Activated B cell treated with CpG ODN at 0.5 μM for 24 hours (primary cell): ENCODE results near the gene PHF21A. TPM values are rescaled to one million over a fixed set of nuclear protein-coding genes. Genes with fewer than 3 reads are reported as not detected.

Experiments
- ATAC-seq: fragments of 200-7000 bp; cut with Tn5 transposase; one replicate; pipeline ENCODE4 v1.10.0; 2021; ENCODE audit warnings: low read depth, mild to moderate bottlenecking, moderate library complexity
- CTCF ChIA-PET: fragments of 350-600 bp; sonication (Branson Sonifier 250); formaldehyde crosslinking; loops from one replicate; lab custom pipeline; 2021; ENCODE audit warnings: antibody characterized with exemption; lab: Charles Lee
- POLR2A ChIA-PET: fragments of 350-600 bp; sonication (Branson Sonifier 250); formaldehyde crosslinking; loops from one replicate; lab custom pipeline; 2021; ENCODE audit warnings: antibody characterized with exemption; lab: Charles Lee
- DNase-seq: peaks from one replicate; pipeline ENCODE4 v3.0.0; 2022
- H3K27ac Mint-ChIP-seq: one replicate; pipeline ENCODE4 v1.8.0; 2020; ENCODE audit warnings: mixed read lengths
- H3K27me3 Mint-ChIP-seq: one replicate; pipeline ENCODE4 v1.8.0; 2021; ENCODE audit warnings: mixed read lengths
- H3K36me3 Mint-ChIP-seq: one replicate; pipeline ENCODE4 v1.8.0; 2021; ENCODE audit warnings: low read depth, mixed read lengths
- H3K4me1 Mint-ChIP-seq: one replicate; pipeline ENCODE4 v1.8.0; 2021; ENCODE audit warnings: mixed read lengths
- H3K4me3 Mint-ChIP-seq: one replicate; pipeline ENCODE4 v1.8.0; 2020; ENCODE audit warnings: mild to moderate bottlenecking, mixed read lengths
- H3K9me3 Mint-ChIP-seq: one replicate; pipeline ENCODE4 v1.8.0; 2020; ENCODE audit warnings: mixed read lengths
- intact Hi-C: fragments of 100-400 bp; cut with micrococcal nuclease; formaldehyde crosslinking; loops from one replicate; pipeline ENCODE4 v1.15.1; 2024
- total RNA-seq: library from RNA; stranded (reverse); gene quantifications from 2 replicates; pipeline ENCODE4 v1.2.3, GENCODE V29; 2022
- TF ChIP-seq, protein P1 (sequence below): fragments of 200-600 bp; IDR thresholded peaks from one replicate; pipeline ENCODE4 v1.8.0; 2022; ENCODE audit warnings: antibody characterized with exemption, mild to moderate bottlenecking

Gene PHF21A
- total RNA-seq, 1 donor from 2014 or later: 71.0 TPM

DNA sequence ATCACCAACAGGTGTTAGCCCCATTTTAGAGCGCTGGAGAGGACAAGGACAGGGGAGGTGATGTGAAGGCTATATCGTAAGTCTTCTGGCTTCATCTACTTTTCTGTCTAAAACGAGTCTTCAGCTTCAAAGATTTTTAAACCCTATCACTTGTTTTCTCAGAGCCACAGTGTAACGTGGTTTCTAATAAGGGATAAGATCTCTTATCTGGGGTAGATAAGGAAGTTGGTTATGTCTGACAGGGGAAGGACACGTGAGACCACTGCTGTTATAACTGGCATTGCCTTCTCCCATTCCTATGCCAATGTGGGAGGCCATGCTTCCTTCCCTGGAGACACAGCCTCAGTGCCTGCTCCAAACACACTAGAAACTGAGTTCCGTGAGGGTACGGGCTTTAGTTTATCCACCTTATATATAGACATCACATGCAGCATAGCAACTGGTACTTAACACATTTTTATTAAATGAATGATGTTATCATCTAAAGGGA is 159.5 kb downstream of the PHF21A start:
- intact Hi-C loops: no loop called here
- no peaks in the 10 kb centered on the region for H3K9me3 Mint-ChIP-seq

DNA sequence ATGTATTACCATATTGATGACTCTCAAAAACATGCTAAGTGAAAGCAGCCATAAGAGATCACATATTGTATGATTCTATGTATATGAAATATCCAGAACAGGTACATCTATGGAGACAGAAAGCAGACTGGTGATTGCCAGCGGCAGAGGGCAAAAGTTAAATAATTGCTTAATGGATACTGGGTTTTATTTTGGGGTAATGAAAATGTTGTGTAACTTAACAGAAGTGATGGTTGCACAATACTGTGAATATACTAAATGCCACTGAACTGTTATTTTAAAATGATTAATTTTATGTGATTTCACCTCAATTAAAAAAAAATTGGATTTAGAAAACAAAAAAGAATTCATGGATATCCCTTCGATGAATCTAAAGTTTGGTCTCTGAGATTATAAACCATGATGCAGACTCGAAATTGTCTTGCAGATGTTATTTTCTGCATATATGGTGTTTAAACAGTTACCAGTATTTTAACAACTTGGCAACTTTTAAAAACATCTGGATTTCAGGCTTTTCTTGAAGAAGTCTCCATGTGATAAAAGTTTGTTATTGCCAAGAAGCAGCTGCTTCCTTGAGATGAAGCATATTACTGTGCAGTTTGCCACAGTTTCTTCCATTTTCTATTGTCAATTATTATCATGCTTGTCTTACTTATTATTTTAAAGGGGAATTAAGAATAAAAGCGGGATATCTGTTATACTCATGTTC is 160.7 kb downstream of the PHF21A start:
- Mint-ChIP-seq H3K9me3 (no peaks in the 10 kb centered on the region), H3K4me1 (no peaks in the 10 kb centered on the region), H3K27me3 (no peaks in the 10 kb centered on the region), H3K36me3 (peaks cover 41% of the 10 kb centered on the region), H3K27ac (no peak overlapping the region), H3K4me3 (no peak overlapping the region)
- TF ChIP-seq, protein P1, sequence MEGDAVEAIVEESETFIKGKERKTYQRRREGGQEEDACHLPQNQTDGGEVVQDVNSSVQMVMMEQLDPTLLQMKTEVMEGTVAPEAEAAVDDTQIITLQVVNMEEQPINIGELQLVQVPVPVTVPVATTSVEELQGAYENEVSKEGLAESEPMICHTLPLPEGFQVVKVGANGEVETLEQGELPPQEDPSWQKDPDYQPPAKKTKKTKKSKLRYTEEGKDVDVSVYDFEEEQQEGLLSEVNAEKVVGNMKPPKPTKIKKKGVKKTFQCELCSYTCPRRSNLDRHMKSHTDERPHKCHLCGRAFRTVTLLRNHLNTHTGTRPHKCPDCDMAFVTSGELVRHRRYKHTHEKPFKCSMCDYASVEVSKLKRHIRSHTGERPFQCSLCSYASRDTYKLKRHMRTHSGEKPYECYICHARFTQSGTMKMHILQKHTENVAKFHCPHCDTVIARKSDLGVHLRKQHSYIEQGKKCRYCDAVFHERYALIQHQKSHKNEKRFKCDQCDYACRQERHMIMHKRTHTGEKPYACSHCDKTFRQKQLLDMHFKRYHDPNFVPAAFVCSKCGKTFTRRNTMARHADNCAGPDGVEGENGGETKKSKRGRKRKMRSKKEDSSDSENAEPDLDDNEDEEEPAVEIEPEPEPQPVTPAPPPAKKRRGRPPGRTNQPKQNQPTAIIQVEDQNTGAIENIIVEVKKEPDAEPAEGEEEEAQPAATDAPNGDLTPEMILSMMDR: no peak
- POLR2A ChIA-PET: no interaction called here
- CTCF ChIA-PET: no interaction called here
- intact Hi-C loops: no loop called here
- ATAC-seq (no peak), DNase-seq (no peak)

More for the DNA sequence above, 159.5 kb downstream of the PHF21A start:
- Mint-ChIP-seq H3K36me3 (peaks cover 35% of the 10 kb centered on the region), H3K4me1 (no peaks in the 10 kb centered on the region), H3K27me3 (no peaks in the 10 kb centered on the region), H3K4me3 (no peak overlapping the region), H3K27ac (no peak overlapping the region)
- ATAC-seq (no peak), DNase-seq (no peak)
- TF ChIP-seq, protein P1: no peak
- CTCF ChIA-PET: no interaction called here
- POLR2A ChIA-PET: no interaction called here

- no peak overlapping the region for H3K27ac Mint-ChIP-seq
- no peaks in the 10 kb centered on the region for H3K27me3 Mint-ChIP-seq
- H3K4me3 Mint-ChIP-seq: no peak overlapping the region
- POLR2A ChIA-PET: no interaction called here
- intact Hi-C loops: loop anchor here (5.0 kb wide), 1 partner anchor 32 kb away; no protein-coding TSS in a partner anchor
- H3K36me3 Mint-ChIP-seq: peaks cover 48% of the 10 kb centered on the region
- ATAC-seq (no peak), DNase-seq (no peak)
- H3K9me3 Mint-ChIP-seq: no peaks in the 10 kb centered on the region
- CTCF ChIA-PET: no interaction called here
- TF ChIP-seq, protein P1: no peak
- no peaks in the 10 kb centered on the region for H3K4me1 Mint-ChIP-seq
Observed at GRCh38 chr11:45959851-45960250, 161.4 kb downstream of the PHF21A start.

DNA sequence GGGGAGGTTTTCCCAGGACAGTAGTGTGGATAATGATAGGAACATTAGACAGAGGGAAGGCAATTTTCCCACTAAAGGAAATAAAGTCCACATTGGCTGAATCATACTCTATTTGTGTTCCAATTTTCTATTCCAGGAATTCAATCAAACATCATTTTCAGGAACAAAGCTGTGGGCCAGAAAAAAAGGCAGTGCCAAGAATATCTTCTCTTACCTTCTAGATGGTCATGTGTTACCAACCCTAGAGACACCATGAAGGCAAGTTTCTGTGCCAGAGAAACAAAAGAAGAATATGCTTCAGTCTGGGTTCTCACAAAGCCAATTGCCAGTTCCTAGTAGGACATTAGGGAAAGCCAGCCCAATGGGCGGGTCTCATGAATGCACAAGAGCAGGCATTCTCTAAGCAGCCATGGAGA is 171.3 kb downstream of the PHF21A start:
- H3K9me3 Mint-ChIP-seq: no peaks in the 10 kb centered on the region
- no peak overlapping the region for H3K27ac Mint-ChIP-seq
- H3K36me3 Mint-ChIP-seq: peaks cover 79% of the 10 kb centered on the region
- ChIA-PET CTCF (interaction anchor here (1.0 kb wide), 1 partner anchor 16 kb away, joined by 4 read pairs; no protein-coding TSS in a partner anchor), POLR2A (no interaction called here)
- TF ChIP-seq, protein P1: no peak
- DNase-seq: no peak
- no peaks in the 10 kb centered on the region for H3K4me1 Mint-ChIP-seq
- H3K27me3 Mint-ChIP-seq: no peaks in the 10 kb centered on the region
- no peak overlapping the region for H3K4me3 Mint-ChIP-seq
- no peak for ATAC-seq
- intact Hi-C loops: no loop called here

DNA sequence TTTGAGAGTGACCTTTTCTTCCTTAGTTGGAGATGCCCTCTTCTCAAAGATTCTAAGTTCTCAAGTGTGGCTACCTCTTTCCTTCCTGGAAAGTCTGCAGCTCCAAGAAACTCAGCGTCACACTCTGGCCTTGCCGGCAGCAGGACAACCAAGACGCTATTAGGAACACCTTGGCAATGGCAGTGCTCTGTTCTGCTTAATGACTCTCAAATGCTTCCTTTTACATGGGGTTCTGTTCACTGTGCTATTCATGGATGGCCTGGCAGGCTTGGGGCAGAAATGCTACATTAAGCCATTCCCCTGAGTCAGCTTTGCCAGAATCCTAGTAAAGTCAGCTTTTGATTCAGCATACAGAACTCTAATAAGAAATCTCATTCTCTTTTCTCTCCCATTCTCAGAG is 172.9 kb downstream of the PHF21A start:
- DNase-seq: no peak
- Mint-ChIP-seq H3K4me3 (no peak overlapping the region), H3K36me3 (peaks cover 90% of the 10 kb centered on the region), H3K27ac (no peak overlapping the region), H3K27me3 (no peaks in the 10 kb centered on the region), H3K4me1 (no peaks in the 10 kb centered on the region), H3K9me3 (no peaks in the 10 kb centered on the region)
- no peak for ATAC-seq
- TF ChIP-seq, protein P1: no peak
- POLR2A ChIA-PET: interaction anchor here (1.0 kb wide), 1 partner anchor 17 kb away, joined by 3 read pairs; no protein-coding TSS in a partner anchor
- intact Hi-C loops: no loop called here
- CTCF ChIA-PET: interaction anchor here (2.1 kb wide), 1 partner anchor 58 kb away, joined by 4 read pairs; no protein-coding TSS in a partner anchor
